A673 (cell line): ENCODE data around the gene RAPGEF4.

Source experiments
- EZH2 ChIP-seq: fragments of 200-600 bp; sonication (generic); IDR thresholded peaks from 2 replicates; pipeline ENCODE4 v1.6.1; 2017; ENCODE audit warnings: borderline replicate concordance, low read depth, mild to moderate bottlenecking, mixed read lengths, antibody characterized with exemption, low read length; ENCODE audit not compliant: poor library complexity, severe bottlenecking
- TF ChIP-seq, protein P1 (sequence below): fragments of 300-800, 200-600 bp; sonication (generic); conservative IDR thresholded peaks from 2 replicates; pipeline ENCODE4 v1.5.1; 2017; ENCODE audit warnings: low read depth, mild to moderate bottlenecking, antibody characterized with exemption, low read length, moderate library complexity, mixed read lengths

DNA sequence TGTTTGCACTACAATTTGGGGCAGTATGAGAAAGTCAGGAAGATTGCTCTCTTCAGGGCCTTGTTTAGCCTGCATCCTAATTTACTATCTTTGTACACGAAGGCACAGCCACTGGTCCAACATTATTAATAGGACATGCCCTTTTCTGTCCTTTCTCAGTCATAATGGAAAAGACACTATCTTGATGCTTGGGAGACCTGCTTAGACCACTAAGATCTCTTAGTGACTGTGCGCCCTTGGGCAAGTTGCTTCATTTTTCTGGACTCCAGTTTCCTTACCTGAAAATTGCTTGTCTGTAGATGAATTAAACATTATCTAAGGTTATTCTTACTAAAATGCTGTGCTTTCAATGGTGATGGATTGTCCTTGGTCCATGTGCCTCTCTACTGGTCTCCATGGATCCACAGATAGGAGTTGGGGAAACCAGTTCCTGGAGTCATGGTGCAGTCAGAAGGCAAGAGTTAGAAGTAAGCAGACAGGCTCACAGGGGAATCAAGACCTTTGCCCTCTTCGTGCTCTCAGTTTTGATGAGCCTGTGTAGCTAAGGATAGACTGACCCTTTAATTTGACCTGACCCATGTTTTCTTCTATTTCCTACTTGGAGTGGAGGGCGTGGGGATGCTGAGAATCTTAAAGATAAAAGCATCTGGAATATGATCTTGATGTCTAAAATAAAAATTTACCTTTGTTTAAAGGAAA is 114.0 kb downstream of the RAPGEF4 start:
- no peak for TF ChIP-seq EZH2
- TF ChIP-seq, protein P1, sequence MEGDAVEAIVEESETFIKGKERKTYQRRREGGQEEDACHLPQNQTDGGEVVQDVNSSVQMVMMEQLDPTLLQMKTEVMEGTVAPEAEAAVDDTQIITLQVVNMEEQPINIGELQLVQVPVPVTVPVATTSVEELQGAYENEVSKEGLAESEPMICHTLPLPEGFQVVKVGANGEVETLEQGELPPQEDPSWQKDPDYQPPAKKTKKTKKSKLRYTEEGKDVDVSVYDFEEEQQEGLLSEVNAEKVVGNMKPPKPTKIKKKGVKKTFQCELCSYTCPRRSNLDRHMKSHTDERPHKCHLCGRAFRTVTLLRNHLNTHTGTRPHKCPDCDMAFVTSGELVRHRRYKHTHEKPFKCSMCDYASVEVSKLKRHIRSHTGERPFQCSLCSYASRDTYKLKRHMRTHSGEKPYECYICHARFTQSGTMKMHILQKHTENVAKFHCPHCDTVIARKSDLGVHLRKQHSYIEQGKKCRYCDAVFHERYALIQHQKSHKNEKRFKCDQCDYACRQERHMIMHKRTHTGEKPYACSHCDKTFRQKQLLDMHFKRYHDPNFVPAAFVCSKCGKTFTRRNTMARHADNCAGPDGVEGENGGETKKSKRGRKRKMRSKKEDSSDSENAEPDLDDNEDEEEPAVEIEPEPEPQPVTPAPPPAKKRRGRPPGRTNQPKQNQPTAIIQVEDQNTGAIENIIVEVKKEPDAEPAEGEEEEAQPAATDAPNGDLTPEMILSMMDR, result no peak
